ENCODE data around the gene AJAP1. TPM values are rescaled to one million over a fixed set of nuclear protein-coding genes. Genes with fewer than 3 reads are reported as not detected.

Gene AJAP1
- total and polyA plus RNA-seq, 2 of the 8 experiments (the other 6 are each of a cell fraction or from before 2014, with no cell fraction given), result 1.9 to 6.2 TPM

- Histone ChIP-seq H3K27me3 (replicated peaks in 1 of 4; ENCODE audit: control insufficient read depth in 3 of 4, extremely low read depth in 1 of 4, insufficient read depth in 3 of 4, low read length in 3 of 4) (no peaks in the 10 kb centered on the region), H2BK15ac (ENCODE audit: low read length) (no peak overlapping the region), H3K23ac (ENCODE audit: insufficient read length) (no peak overlapping the region), H2BK12ac (ENCODE audit: low read depth, low read length) (no peak overlapping the region), H3K79me1 (ENCODE audit: low read depth, low read length) (no peaks in the 10 kb centered on the region), H3K18ac (ENCODE audit: extremely low read depth, low read length) (no peak overlapping the region), H3K4me2 (ENCODE audit: insufficient read depth in 1 of 2, low read depth in 2 of 2, low read length in 2 of 2) (no peak overlapping the region), H2BK120ac (replicated peaks; ENCODE audit: low read depth, low read length) (no peak overlapping the region), H3K9me3 (ENCODE audit: insufficient read depth in 2 of 2, low read depth in 1 of 2, low read length in 1 of 2) (peaks cover 11 to 19% of the 10 kb centered on the region in 2 experiments; a peak in 3 of 4 replicates), H3K23me2 (ENCODE audit: low read depth, low read length) (no peaks in the 10 kb centered on the region), H3K79me2 (ENCODE audit: control insufficient read depth in 1 of 2, insufficient read depth in 2 of 2, low read length in 2 of 2) (no peaks in the 10 kb centered on the region), H3K36me3 (ENCODE audit: control insufficient read depth in 2 of 4, insufficient read depth in 4 of 4, low read length in 3 of 4) (no peaks in the 10 kb centered on the region), H3K27ac (ENCODE audit: low read depth, low read length) (no peak overlapping the region), H3K9ac (replicated peaks in 1 of 4; ENCODE audit: extremely low read depth in 1 of 4, low read depth in 3 of 4, low read length in 3 of 4) (no peak overlapping the region), H3K14ac (ENCODE audit: insufficient read length) (no peak overlapping the region), H2BK5ac (ENCODE audit: low read depth, low read length) (no peak overlapping the region), H3K4ac (replicated peaks; ENCODE audit: insufficient read length, low read depth, low read length) (no peak overlapping the region), H4K5ac (ENCODE audit: insufficient read length, low read depth, low read length) (no peak overlapping the region), H2BK20ac (ENCODE audit: low read length) (no peak overlapping the region), H2AK5ac (ENCODE audit: low read depth, low read length) (no peak overlapping the region), H4K8ac (ENCODE audit: extremely low read depth, insufficient read depth, low read length) (no peak overlapping the region), H4K91ac (replicated peaks; ENCODE audit: insufficient read length, low read length) (no peak overlapping the region), H3K4me3 (ENCODE audit: extremely low read depth in 1 of 4, insufficient read depth in 2 of 4, low read depth in 3 of 4, low read length in 4 of 4) (no peak overlapping the region), H3K4me1 (replicated peaks in 1 of 4; ENCODE audit: control insufficient read depth in 3 of 4, insufficient read depth in 4 of 4, low read length in 3 of 4) (no peaks in the 10 kb centered on the region), H3K56ac (replicated peaks; ENCODE audit: insufficient read length, low read depth, low read length) (no peak overlapping the region), H2AFZ (ENCODE audit: low read length) (no peak overlapping the region), H4K20me1 (replicated peaks in 1 of 2; ENCODE audit: control insufficient read depth in 1 of 2, insufficient read depth in 2 of 2, low read length in 2 of 2) (no peaks in the 10 kb centered on the region)
- ChIA-PET CTCF (ENCODE audit: partially characterized antibody) (interaction anchor here (0.9 to 2.9 kb wide), 4 partner anchors 10 to 137 kb away, joined by 3 to 14 read pairs (median 4); no protein-coding TSS in a partner anchor), POLR2A (ENCODE audit: partially characterized antibody) (no interaction called here)
- TF ChIP-seq SUZ12 (IDR thresholded peaks at IDR 0.05; ENCODE audit: low read length) (no peak), BCL11A (IDR thresholded peaks at IDR 0.05; ENCODE audit: low read depth in 2 of 2, low read length in 2 of 2) (no peak), HDAC2 (IDR thresholded peaks at IDR 0.05; ENCODE audit: borderline replicate concordance in 1 of 2, low read depth in 2 of 2, low read length in 2 of 2) (no peak), CEBPB (IDR thresholded peaks at IDR 0.05; ENCODE audit: low read depth, low read length) (no peak), SP4 (IDR thresholded peaks at IDR 0.05; ENCODE audit: low read length) (no peak)
- 95% methylated on average over 6 of the region's 6 CpGs; no CpG with 5 or more reads in 1 of the 2 experiments for WGBS, 2 experiments (ENCODE audit: extremely low coverage in 1 of 2, insufficient coverage in 1 of 2, insufficient read length in 1 of 2, insufficient replicate concordance in 2 of 2, low coverage in 1 of 2, low lambda C conversion rate in 2 of 2, missing lambda C conversion rate in 1 of 2)
- no peak for DNase-seq (ENCODE audit: low read depth in 1 of 2, low spot score in 2 of 2)
- FAIRE-seq, result no peak
Measured at GRCh38 chr1:4794020-4794780, 139.8 kb downstream of the AJAP1 start.

Measured in H1 (cell line).